ENCODE results near the gene ZNF613. TPM values are rescaled to one million over a fixed set of nuclear protein-coding genes. Genes with fewer than 3 reads are reported as not detected.

ZNF613 gene
- total and polyA plus RNA-seq, 2 donors (not counting 1 experiment from before 2014, with no cell fraction given) = 3.0 to 7.0 TPM

DNA sequence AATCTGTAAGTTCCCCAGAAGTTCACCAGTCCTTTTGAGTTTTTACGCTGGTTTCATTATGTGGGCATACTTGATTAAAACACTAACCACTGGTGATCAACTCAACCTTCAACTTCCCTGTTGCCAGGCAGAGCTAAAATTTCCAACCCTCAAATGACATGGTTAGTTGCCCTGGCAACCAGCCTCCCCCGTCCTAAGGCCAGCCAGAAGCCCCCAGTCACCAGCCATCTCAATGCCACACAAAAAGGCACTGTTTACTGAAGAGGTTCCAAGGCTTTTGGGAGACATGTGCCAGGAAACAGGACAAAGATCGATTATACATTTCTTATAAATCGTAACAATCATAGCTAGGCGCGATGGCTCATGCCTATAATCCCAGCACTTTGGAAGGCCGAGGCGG, 24.1 kb upstream of the ZNF613 start:
- ChIA-PET POLR2A (no interaction called here), CTCF (no interaction called here)
- H3K9ac ChIP-seq (ENCODE audit: low read length) = peak overlapping the region; percentile 0
- intact Hi-C loops (cut with micrococcal nuclease) = no loop called here
- Mint-ChIP-seq H3K4me1 (peaks cover 21% of the 10 kb centered on the region), H3K27me3 (peaks cover 15% of the 10 kb centered on the region), H3K4me3 (peak overlapping the region; percentile 99), H3K27ac (no peak overlapping the region), H3K9me3 (ENCODE audit: insufficient read depth) (peaks cover 12% of the 10 kb centered on the region)
- H2AFZ ChIP-seq (ENCODE audit: insufficient read depth, low read depth, low read length, poor library complexity, severe bottlenecking) = no peak overlapping the region
- no peaks in the 10 kb centered on the region for H4K20me1 ChIP-seq (ENCODE audit: control insufficient read depth, insufficient read depth, low read length, poor library complexity, severe bottlenecking)
- H3K79me2 ChIP-seq (ENCODE audit: control insufficient read depth, insufficient read depth, low read length) = peaks cover 64% of the 10 kb centered on the region
- 80% methylated on average over 2 of the region's 8 CpGs for WGBS (ENCODE audit: insufficient coverage)
- H3K9me3 ChIP-seq (ENCODE audit: control extremely low read depth in 1 of 3, control insufficient read depth in 2 of 3, insufficient read depth in 1 of 3, low read length in 2 of 3) = peaks cover 6 to 72% (median 46%) of the 10 kb centered on the region in 3 donors
- H3K27me3 ChIP-seq (replicated peaks in 1 of 4; ENCODE audit: control extremely low read depth in 1 of 4, control insufficient read depth in 3 of 4, insufficient read depth in 4 of 4, low read length in 3 of 4) = peaks cover 0 to 15% (median 3%) of the 10 kb centered on the region in 4 experiments
- H3K4me3 ChIP-seq (ENCODE audit: control extremely low read depth in 1 of 5, extremely low read depth in 1 of 5, insufficient read depth in 1 of 5, low read depth in 2 of 5, low read length in 4 of 5) = no peak overlapping the region
- H3K4me1 ChIP-seq (ENCODE audit: control insufficient read depth in 2 of 2, insufficient read depth in 2 of 2, low read length in 2 of 2) = peaks cover 6 to 15% of the 10 kb centered on the region in 2 donors
- DNase-seq (no peak), ATAC-seq (ENCODE audit: low read depth) (no peak)
- H3K36me3 ChIP-seq (replicated peaks in 1 of 2; ENCODE audit: control extremely low read depth in 1 of 2, control insufficient read depth in 1 of 2, extremely low read depth in 1 of 2, insufficient read depth in 2 of 2, low read length in 1 of 2) = peaks cover 12 to 26% of the 10 kb centered on the region in 2 experiments
- H3K4me2 ChIP-seq (replicated peaks; ENCODE audit: low read depth, low read length, poor library complexity, severe bottlenecking) = peak overlapping the region; percentile 93
- no peak overlapping the region for H3K27ac ChIP-seq (ENCODE audit: low read length in 2 of 2)
- TF ChIP-seq, protein P1, sequence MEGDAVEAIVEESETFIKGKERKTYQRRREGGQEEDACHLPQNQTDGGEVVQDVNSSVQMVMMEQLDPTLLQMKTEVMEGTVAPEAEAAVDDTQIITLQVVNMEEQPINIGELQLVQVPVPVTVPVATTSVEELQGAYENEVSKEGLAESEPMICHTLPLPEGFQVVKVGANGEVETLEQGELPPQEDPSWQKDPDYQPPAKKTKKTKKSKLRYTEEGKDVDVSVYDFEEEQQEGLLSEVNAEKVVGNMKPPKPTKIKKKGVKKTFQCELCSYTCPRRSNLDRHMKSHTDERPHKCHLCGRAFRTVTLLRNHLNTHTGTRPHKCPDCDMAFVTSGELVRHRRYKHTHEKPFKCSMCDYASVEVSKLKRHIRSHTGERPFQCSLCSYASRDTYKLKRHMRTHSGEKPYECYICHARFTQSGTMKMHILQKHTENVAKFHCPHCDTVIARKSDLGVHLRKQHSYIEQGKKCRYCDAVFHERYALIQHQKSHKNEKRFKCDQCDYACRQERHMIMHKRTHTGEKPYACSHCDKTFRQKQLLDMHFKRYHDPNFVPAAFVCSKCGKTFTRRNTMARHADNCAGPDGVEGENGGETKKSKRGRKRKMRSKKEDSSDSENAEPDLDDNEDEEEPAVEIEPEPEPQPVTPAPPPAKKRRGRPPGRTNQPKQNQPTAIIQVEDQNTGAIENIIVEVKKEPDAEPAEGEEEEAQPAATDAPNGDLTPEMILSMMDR (IDR thresholded peaks at IDR 0.05) = no peak
- no peak for TF ChIP-seq EZH2 (IDR thresholded peaks at IDR 0.05; ENCODE audit: borderline replicate concordance, insufficient read depth, low read depth, low read length, poor library complexity, severe bottlenecking)

DNA sequence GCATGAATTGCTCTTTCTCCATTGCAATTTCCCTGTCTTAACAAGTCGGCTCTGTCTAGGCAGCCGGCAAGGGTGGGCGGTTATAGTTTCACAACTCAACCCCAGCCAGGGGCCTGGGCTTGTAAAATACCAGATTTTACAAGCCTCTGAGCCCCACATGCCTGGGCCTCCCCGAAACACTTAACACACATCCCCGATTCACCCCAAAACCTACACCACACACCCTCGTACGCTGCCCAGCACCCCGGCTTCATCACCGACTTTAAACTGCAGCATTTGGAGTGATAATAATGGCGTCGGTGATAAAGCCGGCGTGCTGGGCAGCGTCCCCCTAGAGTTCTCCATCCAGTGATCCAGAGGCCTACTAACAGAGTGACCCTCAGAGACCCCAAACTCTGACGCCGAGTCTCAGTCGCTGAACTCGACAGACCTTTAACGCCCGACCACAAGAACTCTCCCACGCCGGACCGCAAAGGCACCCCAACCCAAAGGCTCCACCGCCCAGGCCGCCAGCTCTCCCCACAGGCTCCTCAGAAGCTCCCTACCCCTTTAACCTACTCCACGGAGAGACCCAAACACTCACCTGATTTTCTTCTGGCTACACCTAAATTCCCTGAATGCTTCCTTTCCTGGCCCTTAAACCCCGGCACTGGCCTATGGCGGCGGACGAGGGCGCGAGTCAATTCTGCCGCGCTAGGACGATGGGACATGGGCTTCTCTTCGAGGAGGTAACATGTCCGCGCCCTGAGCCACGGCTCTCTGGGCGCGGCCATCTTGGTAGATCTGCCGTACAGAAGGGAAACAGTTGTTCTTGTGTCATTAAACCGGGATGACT, 22.7 kb upstream of the ZNF613 start, which contains the start of gene ZNF649:
TSS of gene ZNF649 (minus strand) at position 687 of the 835 bp plus-strand sequence. CDS start 4,910 bp downstream, outside the sequence.
- no peaks in the 10 kb centered on the region for H4K20me1 ChIP-seq (ENCODE audit: control insufficient read depth, insufficient read depth, low read length, poor library complexity, severe bottlenecking)
- intact Hi-C loops (cut with micrococcal nuclease) = loop anchor here (1.0 to 2.0 kb wide), 4 partner anchors 14 to 734 kb away; partner anchors contain the start of genes ZNF350, ZNF613 and ZNF83
- peak; percentile 90 for DNase-seq
- peak within 1 kb of the TSS; percentile 92 for H3K9ac ChIP-seq (ENCODE audit: low read length)
- H3K79me2 ChIP-seq (ENCODE audit: control insufficient read depth, insufficient read depth, low read length) = peaks cover 51% of the 10 kb centered on the region
- peaks cover 24% of the 10 kb centered on the region for H3K27me3 Mint-ChIP-seq
- peak within 1 kb of the TSS; percentile 81 to 83 for H3K27ac ChIP-seq (ENCODE audit: low read length in 2 of 2)
- CTCF ChIA-PET = interaction anchor here (0.6 kb wide), 1 partner anchor 127 kb away, joined by 3 read pairs; no protein-coding TSS in a partner anchor
- H3K9me3 ChIP-seq (ENCODE audit: control extremely low read depth in 1 of 3, control insufficient read depth in 2 of 3, insufficient read depth in 1 of 3, low read length in 2 of 3) = peaks cover 7 to 70% (median 42%) of the 10 kb centered on the region in 3 donors
- H3K36me3 ChIP-seq (replicated peaks in 1 of 2; ENCODE audit: control extremely low read depth in 1 of 2, control insufficient read depth in 1 of 2, extremely low read depth in 1 of 2, insufficient read depth in 2 of 2, low read length in 1 of 2) = peaks cover 5 to 13% of the 10 kb centered on the region in 2 experiments
- peaks cover 0 to 19% (median 3%) of the 10 kb centered on the region in 4 experiments for H3K27me3 ChIP-seq (replicated peaks in 1 of 4; ENCODE audit: control extremely low read depth in 1 of 4, control insufficient read depth in 3 of 4, insufficient read depth in 4 of 4, low read length in 3 of 4)
- peak within 1 kb of the TSS; percentile 98 for H3K27ac Mint-ChIP-seq
- peak within 1 kb of the TSS; percentile 99 for H3K4me3 Mint-ChIP-seq
- H3K4me2 ChIP-seq (replicated peaks; ENCODE audit: low read depth, low read length, poor library complexity, severe bottlenecking) = peak within 1 kb of the TSS; percentile 93
- peaks cover 16% of the 10 kb centered on the region for H3K9me3 Mint-ChIP-seq (ENCODE audit: insufficient read depth)
- peaks cover 6 to 15% of the 10 kb centered on the region in 2 donors for H3K4me1 ChIP-seq (ENCODE audit: control insufficient read depth in 2 of 2, insufficient read depth in 2 of 2, low read length in 2 of 2)
- TF ChIP-seq EZH2 (IDR thresholded peaks at IDR 0.05; ENCODE audit: borderline replicate concordance, insufficient read depth, low read depth, low read length, poor library complexity, severe bottlenecking) = no peak
- TF ChIP-seq, protein P1 (IDR thresholded peaks at IDR 0.05) = no peak
- POLR2A ChIA-PET = no interaction called here
- H2AFZ ChIP-seq (ENCODE audit: insufficient read depth, low read depth, low read length, poor library complexity, severe bottlenecking) = peak within 1 kb of the TSS; percentile 99
- peak within 1 kb of the TSS; percentile 66 to 97 (median 91) for H3K4me3 ChIP-seq (ENCODE audit: control extremely low read depth in 1 of 5, extremely low read depth in 1 of 5, insufficient read depth in 1 of 5, low read depth in 2 of 5, low read length in 4 of 5)
- WGBS (ENCODE audit: insufficient coverage) = 0% methylated on average over 35 of the region's 43 CpGs
- H3K4me1 Mint-ChIP-seq = peaks cover 21% of the 10 kb centered on the region
- ATAC-seq (ENCODE audit: low read depth) = peak; percentile 95

All from B cell (primary cell).